ENCODE measurements around the gene NUDT5.
"Not testable (repeated sequence)": the region's sequence is repeated elsewhere in the genome, so short reads cannot be mapped to it uniquely, and the experiment has no call there.

- TF ChIP-seq TCF12 (IDR thresholded peaks at IDR 0.05); TCF12 (CRISPR knock-in tag; IDR thresholded peaks at IDR 0.05); POLR2AphosphoS5 (IDR thresholded peaks at IDR 0.05; ENCODE audit: low read depth, low read length); BRCA1 (CRISPR knock-in tag; IDR thresholded peaks at IDR 0.05); SUZ12 (IDR thresholded peaks at IDR 0.05; ENCODE audit: low read depth, low read length); CHD2 (IDR thresholded peaks at IDR 0.05; ENCODE audit: low read depth, low read length); NFYB (CRISPR knock-in tag; IDR thresholded peaks at IDR 0.05); ZKSCAN1 (IDR thresholded peaks at IDR 0.05; ENCODE audit: low read length); MIER3 (CRISPR knock-in tag; IDR thresholded peaks at IDR 0.05; ENCODE audit: borderline replicate concordance); CTCF (CRISPR knock-in tag; IDR thresholded peaks at IDR 0.05); RFX5 (IDR thresholded peaks at IDR 0.05; ENCODE audit: low read depth, low read length); ZBTB33 (CRISPR knock-in tag; IDR thresholded peaks at IDR 0.05); TBX2 (CRISPR knock-in tag; IDR thresholded peaks at IDR 0.05; ENCODE audit: borderline replicate concordance); FOXM1 (CRISPR knock-in tag; IDR thresholded peaks at IDR 0.05): not testable (repeated sequence)
Observed at GRCh38 chr10:12171512-12171911, 24.2 kb downstream of the NUDT5 start.

Measured in HepG2 (cell line).